ENCODE measurements around the gene NDUFC1. TPM values are rescaled to one million over a fixed set of nuclear protein-coding genes. Genes with fewer than 3 reads are reported as not detected.

Gene NDUFC1
- total and polyA plus RNA-seq, 2 experiments from 2014 or later: 77.7 to 198 TPM

GRCh38 chr4:139331185-139331584 is 28.9 kb upstream of the NDUFC1 start:
- DNase-seq (ENCODE audit: low spot score): no peak
- Histone ChIP-seq H3K4me1 (ENCODE audit: insufficient read depth) (no peaks in the 10 kb centered on the region), H3K27me3 (no peaks in the 10 kb centered on the region), H3K9me2 (replicated peaks; ENCODE audit: insufficient read depth) (no peaks in the 10 kb centered on the region), H3K36me3 (replicated peaks; ENCODE audit: insufficient read depth, low read depth) (no peaks in the 10 kb centered on the region), H4K20me1 (ENCODE audit: insufficient read depth, poor library complexity, severe bottlenecking) (peaks cover 10% of the 10 kb centered on the region), H2AFZ (no peak overlapping the region), H3K4me3 (no peak overlapping the region), H3K79me2 (peaks cover 88% of the 10 kb centered on the region), H3K4me2 (no peak overlapping the region), H3K9me3 (ENCODE audit: low read depth) (no peaks in the 10 kb centered on the region), H3K27ac (no peak overlapping the region)
- 100% methylated on average over 1 of the region's 1 CpG for WGBS (ENCODE audit: low lambda C conversion rate, missing lambda C conversion rate)
- TF ChIP-seq EZH2 (IDR thresholded peaks at IDR 0.05; ENCODE audit: borderline replicate concordance) (no peak), EZH2phosphoT487 (IDR thresholded peaks at IDR 0.05; ENCODE audit: low read depth, severe bottlenecking, unreplicated experiment) (no peak)
- TF ChIP-seq, protein P1, sequence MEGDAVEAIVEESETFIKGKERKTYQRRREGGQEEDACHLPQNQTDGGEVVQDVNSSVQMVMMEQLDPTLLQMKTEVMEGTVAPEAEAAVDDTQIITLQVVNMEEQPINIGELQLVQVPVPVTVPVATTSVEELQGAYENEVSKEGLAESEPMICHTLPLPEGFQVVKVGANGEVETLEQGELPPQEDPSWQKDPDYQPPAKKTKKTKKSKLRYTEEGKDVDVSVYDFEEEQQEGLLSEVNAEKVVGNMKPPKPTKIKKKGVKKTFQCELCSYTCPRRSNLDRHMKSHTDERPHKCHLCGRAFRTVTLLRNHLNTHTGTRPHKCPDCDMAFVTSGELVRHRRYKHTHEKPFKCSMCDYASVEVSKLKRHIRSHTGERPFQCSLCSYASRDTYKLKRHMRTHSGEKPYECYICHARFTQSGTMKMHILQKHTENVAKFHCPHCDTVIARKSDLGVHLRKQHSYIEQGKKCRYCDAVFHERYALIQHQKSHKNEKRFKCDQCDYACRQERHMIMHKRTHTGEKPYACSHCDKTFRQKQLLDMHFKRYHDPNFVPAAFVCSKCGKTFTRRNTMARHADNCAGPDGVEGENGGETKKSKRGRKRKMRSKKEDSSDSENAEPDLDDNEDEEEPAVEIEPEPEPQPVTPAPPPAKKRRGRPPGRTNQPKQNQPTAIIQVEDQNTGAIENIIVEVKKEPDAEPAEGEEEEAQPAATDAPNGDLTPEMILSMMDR (IDR thresholded peaks at IDR 0.05; ENCODE audit: poor library complexity): no peak

- no peak overlapping the region for H3K4me3 ChIP-seq
Measured at GRCh38 chr4:139330283-139330682, 28.0 kb upstream of the NDUFC1 start.

DNA sequence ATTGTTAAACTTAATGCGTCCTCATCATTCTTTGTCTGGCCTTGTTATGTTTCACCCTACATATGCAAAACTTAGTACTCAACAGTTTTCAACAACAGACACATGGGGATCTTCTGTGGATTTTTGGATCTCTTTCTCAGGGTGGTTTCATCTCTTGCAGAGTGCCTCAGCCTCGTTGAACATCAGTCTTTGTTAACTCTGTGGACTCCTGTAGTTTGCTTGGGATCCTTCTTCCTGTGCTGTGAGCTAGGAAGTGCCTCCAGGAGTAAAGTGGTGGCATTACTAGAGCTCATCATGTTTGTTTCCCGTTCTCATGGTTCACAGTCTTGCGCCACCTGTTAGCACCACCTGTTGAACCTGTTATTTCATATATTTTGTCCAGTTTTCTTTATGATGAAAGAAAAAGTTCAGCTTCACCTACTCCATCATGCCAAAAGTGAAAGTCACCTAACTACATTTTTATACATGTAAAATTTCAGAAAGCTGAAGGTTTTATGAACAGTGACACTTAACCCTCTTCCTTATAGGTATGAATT is 27.5 kb upstream of the NDUFC1 start:
- H3K4me2 ChIP-seq: no peak overlapping the region
- H3K4me3 ChIP-seq: no peak overlapping the region
- no peaks in the 10 kb centered on the region for H3K9me3 ChIP-seq (ENCODE audit: low read depth)
- peaks cover 97% of the 10 kb centered on the region for H3K79me2 ChIP-seq
- no peak overlapping the region for H2AFZ ChIP-seq
- TF ChIP-seq EZH2phosphoT487 (IDR thresholded peaks at IDR 0.05; ENCODE audit: low read depth, severe bottlenecking, unreplicated experiment): no peak
- no peak for TF ChIP-seq EZH2 (IDR thresholded peaks at IDR 0.05; ENCODE audit: borderline replicate concordance)
- TF ChIP-seq, protein P1 (IDR thresholded peaks at IDR 0.05; ENCODE audit: poor library complexity): no peak
- H3K4me1 ChIP-seq (ENCODE audit: insufficient read depth): peaks cover 4% of the 10 kb centered on the region
- DNase-seq (ENCODE audit: low spot score): no peak
- 91% methylated on average over 4 of the region's 4 CpGs for WGBS (ENCODE audit: low lambda C conversion rate, missing lambda C conversion rate)
- no peak overlapping the region for H3K27ac ChIP-seq
- no peaks in the 10 kb centered on the region for H3K9me2 ChIP-seq (replicated peaks; ENCODE audit: insufficient read depth)
- H3K27me3 ChIP-seq: no peaks in the 10 kb centered on the region
- peaks cover 19% of the 10 kb centered on the region for H4K20me1 ChIP-seq (ENCODE audit: insufficient read depth, poor library complexity, severe bottlenecking)
- no peaks in the 10 kb centered on the region for H3K36me3 ChIP-seq (replicated peaks; ENCODE audit: insufficient read depth, low read depth)

More at GRCh38 chr4:139330283-139330682, 28.0 kb upstream of the NDUFC1 start:
- no peaks in the 10 kb centered on the region for H3K36me3 ChIP-seq (replicated peaks; ENCODE audit: insufficient read depth, low read depth)
- TF ChIP-seq, protein P1 (IDR thresholded peaks at IDR 0.05; ENCODE audit: poor library complexity): no peak
- no peak for TF ChIP-seq EZH2 (IDR thresholded peaks at IDR 0.05; ENCODE audit: borderline replicate concordance)
- no peak for TF ChIP-seq EZH2phosphoT487 (IDR thresholded peaks at IDR 0.05; ENCODE audit: low read depth, severe bottlenecking, unreplicated experiment)
- no peaks in the 10 kb centered on the region for H3K27me3 ChIP-seq
- no peak for DNase-seq (ENCODE audit: low spot score)
- 98% methylated on average over 3 of the region's 3 CpGs for WGBS (ENCODE audit: low lambda C conversion rate, missing lambda C conversion rate)
- no peaks in the 10 kb centered on the region for H3K4me1 ChIP-seq (ENCODE audit: insufficient read depth)
- H3K9me3 ChIP-seq (ENCODE audit: low read depth): no peaks in the 10 kb centered on the region
- H3K27ac ChIP-seq: no peak overlapping the region
- no peak overlapping the region for H3K4me2 ChIP-seq
- peaks cover 14% of the 10 kb centered on the region for H4K20me1 ChIP-seq (ENCODE audit: insufficient read depth, poor library complexity, severe bottlenecking)
- H3K79me2 ChIP-seq: peaks cover 97% of the 10 kb centered on the region
- no peaks in the 10 kb centered on the region for H3K9me2 ChIP-seq (replicated peaks; ENCODE audit: insufficient read depth)
- no peak overlapping the region for H2AFZ ChIP-seq

All from hepatocyte (in vitro differentiated cells).